HG02870 (cell line): ENCODE results near the gene GIT1.

Experiments
- ATAC-seq: cut with Tn5 transposase; IDR thresholded peaks from one replicate; pipeline ENCODE4 v1.9.1; 2021; ENCODE audit warnings: mild to moderate bottlenecking, moderate library complexity; ENCODE audit not compliant: unreplicated experiment

Gene GIT1

GRCh38 chr17:29615492-29616299 is 26.2 kb upstream of the GIT1 start:
- peak; percentile 31 for ATAC-seq

- ATAC-seq = no peak
Measured at GRCh38 chr17:29615048-29615385, 25.6 kb upstream of the GIT1 start.

GRCh38 chr17:29614349-29615047 is 25.1 kb upstream of the GIT1 start:
- ATAC-seq = no peak

- no peak for ATAC-seq
Measured at GRCh38 chr17:29613856-29614255, 24.4 kb upstream of the GIT1 start.

- no peak for ATAC-seq
Measured at GRCh38 chr17:29613352-29613837, 23.9 kb upstream of the GIT1 start.

GRCh38 chr17:29612404-29613280 is 23.2 kb upstream of the GIT1 start:
- no peak for ATAC-seq

- no peak for ATAC-seq
Measured at GRCh38 chr17:29612094-29612403, 22.6 kb upstream of the GIT1 start.

- ATAC-seq = no peak
Measured at GRCh38 chr17:29611351-29612093, 22.1 kb upstream of the GIT1 start.

- no peak for ATAC-seq
Measured at GRCh38 chr17:29610395-29610794, 20.9 kb upstream of the GIT1 start.

GRCh38 chr17:29608986-29609385 is 19.5 kb upstream of the GIT1 start:
- no peak for ATAC-seq

GRCh38 chr17:29607557-29608195 is 18.2 kb upstream of the GIT1 start:
- ATAC-seq = no peak

GRCh38 chr17:29603109-29603674 is 13.7 kb upstream of the GIT1 start:
- ATAC-seq = no peak

GRCh38 chr17:29597361-29598172 is 8.1 kb upstream of the GIT1 start:
- ATAC-seq = no peak

GRCh38 chr17:29596811-29597210 is 7.4 kb upstream of the GIT1 start:
- no peak for ATAC-seq

- no peak for ATAC-seq
Measured at GRCh38 chr17:29595943-29596774, 6.7 kb upstream of the GIT1 start.

GRCh38 chr17:29595107-29595942 is 5.9 kb upstream of the GIT1 start:
- no peak for ATAC-seq

- no peak for ATAC-seq
Measured at GRCh38 chr17:29594519-29595090, 5.2 kb upstream of the GIT1 start.
